Liver (tissue), 3 donors: ENCODE results near the gene ZMYM2.

Experiments
- CTCF ChIP-seq: fragments of 150-350 bp; IDR thresholded peaks from 2 replicates; pipeline ENCODE4 v1.5.1; 2017; ENCODE audit warnings: improper control_type of control experiment, low read depth, low read length; ENCODE audit not compliant: missing input control
- REST ChIP-seq: IDR thresholded peaks from 2 replicates; pipeline ENCODE4 v1.6.1; 2016; ENCODE audit warnings: antibody characterized with exemption, mild to moderate bottlenecking
- TAF1 ChIP-seq: conservative IDR thresholded peaks from 2 replicates; pipeline ENCODE4 v1.6.1; 2016; ENCODE audit warnings: antibody characterized with exemption, mild to moderate bottlenecking
- donor health status: healthy.
- donor health status: healthy.

- no peak for TF ChIP-seq CTCF
- no peak for TF ChIP-seq TAF1
- no peak for TF ChIP-seq REST
Measured at GRCh38 chr13:20017365-20017711, 58.8 kb downstream of the ZMYM2 start.
